Stomach (tissue), 4 donors: ENCODE results near the gene PCP2.

Experiments used
- EP300 ChIP-seq: sonication (generic); formaldehyde crosslinking; IDR thresholded peaks from one replicate; pipeline ENCODE4 v1.6.1; 2017; ENCODE audit warnings: antibody characterized with exemption
- POLR2A ChIP-seq, 4 donors: fragments of 450-650 bp; IDR thresholded peaks; one replicate each; pipeline ENCODE4 v1.6.1; 2016; ENCODE audit warnings: antibody characterized with exemption in 4 of 4, control low read depth in 2 of 4, mild to moderate bottlenecking in 1 of 4, moderate library complexity in 1 of 4
- TF ChIP-seq, protein P1 (sequence below), 7 experiments: fragments of 450-650 bp in 4 of 7; fragments of 200-600 bp in 3 of 7; sonication (generic) in 3 of 7; IDR thresholded peaks; one replicate each; pipeline ENCODE4 v1.5.1; 2016 to 2019; ENCODE audit warnings: antibody characterized with exemption in 7 of 7, control low read depth in 2 of 7, mild to moderate bottlenecking in 1 of 7

DNA sequence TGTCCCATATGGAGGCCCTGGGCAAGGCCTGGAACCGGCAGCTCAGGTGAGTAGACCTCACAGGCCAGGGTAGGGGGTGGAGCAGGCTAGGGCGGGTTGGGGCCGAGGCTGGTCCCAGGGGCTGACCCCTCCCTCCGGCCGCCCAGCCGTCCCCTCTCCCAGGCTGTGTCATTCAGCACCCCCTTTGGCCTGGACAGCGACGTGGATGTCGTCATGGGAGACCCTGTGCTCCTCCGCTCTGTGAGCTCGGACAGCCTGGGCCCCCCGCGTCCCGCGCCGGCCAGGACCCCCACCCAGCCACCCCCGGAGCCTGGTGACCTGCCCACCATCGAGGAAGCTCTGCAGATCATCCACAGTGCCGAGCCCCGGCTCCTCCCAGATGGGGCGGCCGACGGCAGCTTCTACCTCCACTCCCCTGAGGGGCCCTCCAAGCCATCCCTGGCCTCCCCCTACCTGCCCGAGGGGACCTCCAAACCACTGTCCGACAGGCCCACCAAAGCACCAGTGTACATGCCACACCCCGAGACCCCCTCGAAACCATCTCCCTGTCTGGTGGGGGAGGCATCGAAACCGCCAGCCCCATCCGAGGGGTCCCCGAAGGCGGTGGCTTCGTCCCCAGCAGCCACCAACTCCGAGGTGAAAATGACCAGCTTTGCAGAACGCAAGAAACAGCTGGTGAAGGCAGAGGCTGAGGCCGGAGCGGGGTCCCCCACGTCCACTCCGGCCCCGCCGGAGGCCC, 21.8 kb downstream of the PCP2 start:
- TF ChIP-seq, protein P1, sequence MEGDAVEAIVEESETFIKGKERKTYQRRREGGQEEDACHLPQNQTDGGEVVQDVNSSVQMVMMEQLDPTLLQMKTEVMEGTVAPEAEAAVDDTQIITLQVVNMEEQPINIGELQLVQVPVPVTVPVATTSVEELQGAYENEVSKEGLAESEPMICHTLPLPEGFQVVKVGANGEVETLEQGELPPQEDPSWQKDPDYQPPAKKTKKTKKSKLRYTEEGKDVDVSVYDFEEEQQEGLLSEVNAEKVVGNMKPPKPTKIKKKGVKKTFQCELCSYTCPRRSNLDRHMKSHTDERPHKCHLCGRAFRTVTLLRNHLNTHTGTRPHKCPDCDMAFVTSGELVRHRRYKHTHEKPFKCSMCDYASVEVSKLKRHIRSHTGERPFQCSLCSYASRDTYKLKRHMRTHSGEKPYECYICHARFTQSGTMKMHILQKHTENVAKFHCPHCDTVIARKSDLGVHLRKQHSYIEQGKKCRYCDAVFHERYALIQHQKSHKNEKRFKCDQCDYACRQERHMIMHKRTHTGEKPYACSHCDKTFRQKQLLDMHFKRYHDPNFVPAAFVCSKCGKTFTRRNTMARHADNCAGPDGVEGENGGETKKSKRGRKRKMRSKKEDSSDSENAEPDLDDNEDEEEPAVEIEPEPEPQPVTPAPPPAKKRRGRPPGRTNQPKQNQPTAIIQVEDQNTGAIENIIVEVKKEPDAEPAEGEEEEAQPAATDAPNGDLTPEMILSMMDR (IDR thresholded peaks at IDR 0.05) = no peak
- TF ChIP-seq EP300 = no peak
- TF ChIP-seq POLR2A (IDR thresholded peaks at IDR 0.05) = no peak
